PC-9 (cell line): ENCODE data around the gene VDAC1.

ENCODE experiments used
- EZH2 ChIP-seq: fragments of 200-600 bp; sonication (generic); IDR thresholded peaks from 2 replicates; pipeline ENCODE4 v1.8.0; 2017; ENCODE audit warnings: antibody characterized with exemption, low read depth
- TF ChIP-seq, protein P1 (sequence below): fragments of 200-600 bp; sonication (generic); conservative IDR thresholded peaks from 2 replicates; pipeline ENCODE4 v1.6.1; 2017; ENCODE audit warnings: mixed run types, antibody characterized with exemption, mild to moderate bottlenecking, moderate library complexity

DNA sequence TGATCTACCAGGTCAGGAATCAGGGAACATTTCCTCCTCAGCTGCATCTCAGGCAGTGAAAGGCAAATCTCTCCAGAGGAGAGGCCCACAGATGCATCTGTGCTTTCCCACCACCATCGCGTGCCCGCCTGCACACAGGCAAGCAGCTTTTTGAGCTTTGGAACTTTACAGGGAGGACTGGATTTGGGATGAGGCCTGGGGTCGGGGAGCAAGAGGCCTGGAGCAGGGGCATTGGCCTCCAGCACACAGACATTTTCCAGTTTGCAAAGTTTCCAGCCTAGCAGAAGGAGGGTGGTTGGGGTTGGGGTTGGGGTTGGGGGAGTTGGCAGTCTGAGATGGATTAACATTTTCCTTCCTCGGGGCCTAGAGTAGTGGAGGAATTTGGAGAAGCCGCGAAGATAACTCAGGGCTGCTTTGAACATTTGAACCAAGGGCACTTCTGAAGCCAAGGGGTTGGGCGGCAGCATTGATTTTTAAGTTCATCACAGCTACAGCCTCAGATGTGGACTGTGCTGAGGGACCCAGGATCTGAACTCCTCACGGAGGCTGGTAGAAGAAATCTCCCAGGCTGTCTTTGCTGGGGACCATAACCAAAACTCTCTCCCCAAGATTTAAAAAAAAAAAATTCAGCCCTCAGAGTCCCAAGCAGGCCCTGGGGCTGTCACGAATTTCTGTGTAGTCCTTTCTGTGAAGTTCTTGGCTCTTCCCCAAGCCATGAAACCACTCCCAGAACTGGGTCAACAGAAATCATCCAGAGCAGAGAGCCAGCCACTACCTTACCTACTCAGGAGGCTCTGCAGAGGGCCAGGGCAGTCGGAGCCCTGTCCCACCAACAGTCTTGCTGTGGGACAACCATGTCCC lies 61.9 kb downstream of the VDAC1 start:
- TF ChIP-seq, protein P1, sequence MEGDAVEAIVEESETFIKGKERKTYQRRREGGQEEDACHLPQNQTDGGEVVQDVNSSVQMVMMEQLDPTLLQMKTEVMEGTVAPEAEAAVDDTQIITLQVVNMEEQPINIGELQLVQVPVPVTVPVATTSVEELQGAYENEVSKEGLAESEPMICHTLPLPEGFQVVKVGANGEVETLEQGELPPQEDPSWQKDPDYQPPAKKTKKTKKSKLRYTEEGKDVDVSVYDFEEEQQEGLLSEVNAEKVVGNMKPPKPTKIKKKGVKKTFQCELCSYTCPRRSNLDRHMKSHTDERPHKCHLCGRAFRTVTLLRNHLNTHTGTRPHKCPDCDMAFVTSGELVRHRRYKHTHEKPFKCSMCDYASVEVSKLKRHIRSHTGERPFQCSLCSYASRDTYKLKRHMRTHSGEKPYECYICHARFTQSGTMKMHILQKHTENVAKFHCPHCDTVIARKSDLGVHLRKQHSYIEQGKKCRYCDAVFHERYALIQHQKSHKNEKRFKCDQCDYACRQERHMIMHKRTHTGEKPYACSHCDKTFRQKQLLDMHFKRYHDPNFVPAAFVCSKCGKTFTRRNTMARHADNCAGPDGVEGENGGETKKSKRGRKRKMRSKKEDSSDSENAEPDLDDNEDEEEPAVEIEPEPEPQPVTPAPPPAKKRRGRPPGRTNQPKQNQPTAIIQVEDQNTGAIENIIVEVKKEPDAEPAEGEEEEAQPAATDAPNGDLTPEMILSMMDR, result no peak
- no peak for TF ChIP-seq EZH2
